ENCODE results near the gene SSB. TPM values are rescaled to one million over a fixed set of nuclear protein-coding genes. Genes with fewer than 3 reads are reported as not detected.

The SSB gene
- total and polyA plus RNA-seq, 2 of the 13 experiments (the other 11 are each of a cell fraction or from before 2014, with no cell fraction given), result 109 to 208 TPM

- no peak for TF ChIP-seq CERS6 (CRISPR knock-in tag; IDR thresholded peaks at IDR 0.05)
- TF ChIP-seq ZNF160 (CRISPR knock-in tag; IDR thresholded peaks at IDR 0.05), result no peak
- TF ChIP-seq NR1H2 (CRISPR knock-in tag; IDR thresholded peaks at IDR 0.05; ENCODE audit: borderline replicate concordance, low read depth), result no peak
- no peak for TF ChIP-seq IKZF1 (IDR thresholded peaks at IDR 0.05)
- no peak for TF ChIP-seq FLYWCH1 (CRISPR knock-in tag; IDR thresholded peaks at IDR 0.05)
- TF ChIP-seq, protein P1, sequence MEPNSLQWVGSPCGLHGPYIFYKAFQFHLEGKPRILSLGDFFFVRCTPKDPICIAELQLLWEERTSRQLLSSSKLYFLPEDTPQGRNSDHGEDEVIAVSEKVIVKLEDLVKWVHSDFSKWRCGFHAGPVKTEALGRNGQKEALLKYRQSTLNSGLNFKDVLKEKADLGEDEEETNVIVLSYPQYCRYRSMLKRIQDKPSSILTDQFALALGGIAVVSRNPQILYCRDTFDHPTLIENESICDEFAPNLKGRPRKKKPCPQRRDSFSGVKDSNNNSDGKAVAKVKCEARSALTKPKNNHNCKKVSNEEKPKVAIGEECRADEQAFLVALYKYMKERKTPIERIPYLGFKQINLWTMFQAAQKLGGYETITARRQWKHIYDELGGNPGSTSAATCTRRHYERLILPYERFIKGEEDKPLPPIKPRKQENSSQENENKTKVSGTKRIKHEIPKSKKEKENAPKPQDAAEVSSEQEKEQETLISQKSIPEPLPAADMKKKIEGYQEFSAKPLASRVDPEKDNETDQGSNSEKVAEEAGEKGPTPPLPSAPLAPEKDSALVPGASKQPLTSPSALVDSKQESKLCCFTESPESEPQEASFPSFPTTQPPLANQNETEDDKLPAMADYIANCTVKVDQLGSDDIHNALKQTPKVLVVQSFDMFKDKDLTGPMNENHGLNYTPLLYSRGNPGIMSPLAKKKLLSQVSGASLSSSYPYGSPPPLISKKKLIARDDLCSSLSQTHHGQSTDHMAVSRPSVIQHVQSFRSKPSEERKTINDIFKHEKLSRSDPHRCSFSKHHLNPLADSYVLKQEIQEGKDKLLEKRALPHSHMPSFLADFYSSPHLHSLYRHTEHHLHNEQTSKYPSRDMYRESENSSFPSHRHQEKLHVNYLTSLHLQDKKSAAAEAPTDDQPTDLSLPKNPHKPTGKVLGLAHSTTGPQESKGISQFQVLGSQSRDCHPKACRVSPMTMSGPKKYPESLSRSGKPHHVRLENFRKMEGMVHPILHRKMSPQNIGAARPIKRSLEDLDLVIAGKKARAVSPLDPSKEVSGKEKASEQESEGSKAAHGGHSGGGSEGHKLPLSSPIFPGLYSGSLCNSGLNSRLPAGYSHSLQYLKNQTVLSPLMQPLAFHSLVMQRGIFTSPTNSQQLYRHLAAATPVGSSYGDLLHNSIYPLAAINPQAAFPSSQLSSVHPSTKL (CRISPR knock-in tag; IDR thresholded peaks at IDR 0.05), result peak; percentile 86
- TF ChIP-seq GZF1 (CRISPR knock-in tag; IDR thresholded peaks at IDR 0.05), result no peak
- TF ChIP-seq MBD4 (IDR thresholded peaks at IDR 0.05; ENCODE audit: borderline replicate concordance, low read length), result no peak
- TF ChIP-seq TRAFD1 (CRISPR knock-in tag; IDR thresholded peaks at IDR 0.05; ENCODE audit: borderline replicate concordance), result no peak
- TF ChIP-seq ZNF788 (CRISPR knock-in tag; IDR thresholded peaks at IDR 0.05; ENCODE audit: borderline replicate concordance), result no peak
- no peak for TF ChIP-seq PREB (CRISPR knock-in tag; IDR thresholded peaks at IDR 0.05)
- no peak for TF ChIP-seq ZNF713 (CRISPR knock-in tag; IDR thresholded peaks at IDR 0.05)
- TF ChIP-seq, protein P2, sequence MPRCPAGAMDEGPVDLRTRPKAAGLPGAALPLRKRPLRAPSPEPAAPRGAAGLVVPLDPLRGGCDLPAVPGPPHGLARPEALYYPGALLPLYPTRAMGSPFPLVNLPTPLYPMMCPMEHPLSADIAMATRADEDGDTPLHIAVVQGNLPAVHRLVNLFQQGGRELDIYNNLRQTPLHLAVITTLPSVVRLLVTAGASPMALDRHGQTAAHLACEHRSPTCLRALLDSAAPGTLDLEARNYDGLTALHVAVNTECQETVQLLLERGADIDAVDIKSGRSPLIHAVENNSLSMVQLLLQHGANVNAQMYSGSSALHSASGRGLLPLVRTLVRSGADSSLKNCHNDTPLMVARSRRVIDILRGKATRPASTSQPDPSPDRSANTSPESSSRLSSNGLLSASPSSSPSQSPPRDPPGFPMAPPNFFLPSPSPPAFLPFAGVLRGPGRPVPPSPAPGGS (CRISPR knock-in tag; IDR thresholded peaks at IDR 0.05), result no peak
- no peak for TF ChIP-seq ZNF678 (CRISPR knock-in tag; IDR thresholded peaks at IDR 0.05)
- TF ChIP-seq KLF15 (CRISPR knock-in tag; IDR thresholded peaks at IDR 0.05; ENCODE audit: borderline replicate concordance), result no peak
- no peak for TF ChIP-seq STAT5B (CRISPR knock-in tag; IDR thresholded peaks at IDR 0.05)
- TF ChIP-seq YEATS4 (CRISPR knock-in tag; IDR thresholded peaks at IDR 0.05; ENCODE audit: borderline replicate concordance), result 0 out of 2 replicates have a peak, but pooled peaks have one; percentile 17
- TF ChIP-seq NFATC3 (CRISPR knock-in tag; IDR thresholded peaks at IDR 0.05), result no peak
- no peak for TF ChIP-seq MTA1 (CRISPR knock-in tag; IDR thresholded peaks at IDR 0.05; ENCODE audit: borderline replicate concordance)
- TF ChIP-seq THAP8 (CRISPR knock-in tag; IDR thresholded peaks at IDR 0.05; ENCODE audit: borderline replicate concordance), result no peak
Measured at GRCh38 chr2:169761251-169761969, 37.3 kb upstream of the SSB start (continued).

Measured in HepG2 (cell line).